ENCODE data around the gene RRAS. TPM values are rescaled to one million over a fixed set of nuclear protein-coding genes. Genes with fewer than 3 reads are reported as not detected.

The RRAS gene
- total and polyA plus RNA-seq, 2 of the 4 experiments (the other 2 are of a cell fraction): 50.2 to 241 TPM

DNA sequence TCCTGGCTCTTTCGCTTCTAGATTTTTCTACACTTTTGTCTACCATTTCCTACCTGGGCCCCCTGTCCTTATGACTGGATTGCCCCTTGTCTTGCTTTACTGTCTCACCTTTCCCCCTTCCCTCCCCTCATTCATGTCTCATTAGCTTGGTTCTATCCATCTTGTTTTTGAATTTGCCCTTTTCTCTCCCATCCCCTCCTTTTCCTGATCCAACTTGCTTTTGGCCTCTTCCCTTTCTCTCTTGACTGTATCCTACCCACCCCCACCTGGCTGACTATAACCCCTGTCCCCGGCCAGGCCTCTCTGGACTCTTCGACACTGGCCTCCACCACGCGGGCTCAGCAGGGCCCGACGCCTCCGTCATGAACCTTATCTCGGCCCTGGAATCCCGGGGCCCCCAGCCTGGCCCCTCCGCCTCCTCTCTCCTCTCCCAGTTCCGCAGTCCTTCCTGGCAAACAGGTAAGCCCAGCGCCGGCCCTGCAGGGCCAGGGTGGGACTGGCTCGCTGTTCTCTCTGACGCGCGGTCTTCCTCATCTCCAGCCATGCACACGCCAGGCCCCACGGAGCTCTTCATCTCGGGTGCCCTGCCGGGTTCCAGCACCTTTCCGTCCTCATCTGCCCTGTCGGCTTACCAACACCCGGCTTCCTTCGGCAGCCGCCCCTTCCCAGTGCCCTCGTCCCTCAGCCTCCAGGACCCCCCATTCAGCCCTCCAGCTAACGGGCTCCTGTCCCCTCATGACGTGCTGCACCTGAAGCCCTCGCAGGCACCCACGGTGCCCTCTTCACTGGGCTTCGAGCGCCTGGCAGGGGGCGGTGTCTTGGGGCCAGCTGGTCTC lies 45.6 kb downstream of the RRAS start:
- DNase-seq: no peak
- H4K5ac ChIP-seq (ENCODE audit: low read depth, low read length): no peak overlapping the region
- CTCF ChIA-PET: no interaction called here

More for the DNA sequence above, 45.6 kb downstream of the RRAS start:
- TF ChIP-seq SMC3 (IDR thresholded peaks at IDR 0.05; ENCODE audit: low read depth, low read length) (no peak), MAZ (IDR thresholded peaks at IDR 0.05; ENCODE audit: borderline replicate concordance, low read depth, low read length) (no peak), RAD21 (IDR thresholded peaks at IDR 0.05; ENCODE audit: low read length) (no peak), RFX5 (IDR thresholded peaks at IDR 0.05; ENCODE audit: low read depth, low read length) (no peak)
- TF ChIP-seq, protein P1, sequence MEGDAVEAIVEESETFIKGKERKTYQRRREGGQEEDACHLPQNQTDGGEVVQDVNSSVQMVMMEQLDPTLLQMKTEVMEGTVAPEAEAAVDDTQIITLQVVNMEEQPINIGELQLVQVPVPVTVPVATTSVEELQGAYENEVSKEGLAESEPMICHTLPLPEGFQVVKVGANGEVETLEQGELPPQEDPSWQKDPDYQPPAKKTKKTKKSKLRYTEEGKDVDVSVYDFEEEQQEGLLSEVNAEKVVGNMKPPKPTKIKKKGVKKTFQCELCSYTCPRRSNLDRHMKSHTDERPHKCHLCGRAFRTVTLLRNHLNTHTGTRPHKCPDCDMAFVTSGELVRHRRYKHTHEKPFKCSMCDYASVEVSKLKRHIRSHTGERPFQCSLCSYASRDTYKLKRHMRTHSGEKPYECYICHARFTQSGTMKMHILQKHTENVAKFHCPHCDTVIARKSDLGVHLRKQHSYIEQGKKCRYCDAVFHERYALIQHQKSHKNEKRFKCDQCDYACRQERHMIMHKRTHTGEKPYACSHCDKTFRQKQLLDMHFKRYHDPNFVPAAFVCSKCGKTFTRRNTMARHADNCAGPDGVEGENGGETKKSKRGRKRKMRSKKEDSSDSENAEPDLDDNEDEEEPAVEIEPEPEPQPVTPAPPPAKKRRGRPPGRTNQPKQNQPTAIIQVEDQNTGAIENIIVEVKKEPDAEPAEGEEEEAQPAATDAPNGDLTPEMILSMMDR (conservative IDR thresholded peaks at IDR 0.05; ENCODE audit: low read depth, low read length): no peak
- TF ChIP-seq, protein P2, sequence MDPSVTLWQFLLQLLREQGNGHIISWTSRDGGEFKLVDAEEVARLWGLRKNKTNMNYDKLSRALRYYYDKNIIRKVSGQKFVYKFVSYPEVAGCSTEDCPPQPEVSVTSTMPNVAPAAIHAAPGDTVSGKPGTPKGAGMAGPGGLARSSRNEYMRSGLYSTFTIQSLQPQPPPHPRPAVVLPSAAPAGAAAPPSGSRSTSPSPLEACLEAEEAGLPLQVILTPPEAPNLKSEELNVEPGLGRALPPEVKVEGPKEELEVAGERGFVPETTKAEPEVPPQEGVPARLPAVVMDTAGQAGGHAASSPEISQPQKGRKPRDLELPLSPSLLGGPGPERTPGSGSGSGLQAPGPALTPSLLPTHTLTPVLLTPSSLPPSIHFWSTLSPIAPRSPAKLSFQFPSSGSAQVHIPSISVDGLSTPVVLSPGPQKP (IDR thresholded peaks at IDR 0.05; ENCODE audit: borderline replicate concordance, low read depth, low read length): no peak
- no TSS peak for BruUV-seq (replicated peaks)
- ATAC-seq (ENCODE audit: low read depth): no peak
- no peak overlapping the region for H4K8ac ChIP-seq (ENCODE audit: low read depth in 2 of 2, low read length in 2 of 2)
- no peaks in the 10 kb centered on the region for H3K27me3 ChIP-seq (ENCODE audit: control insufficient read depth, insufficient read depth, low read length)
- H3K79me1 ChIP-seq (ENCODE audit: low read depth in 1 of 2, low read length in 2 of 2): peaks cover 12 to 38% of the 10 kb centered on the region in 2 experiments
- peaks cover 7% of the 10 kb centered on the region; the same call in 1 of the 2 replicates for H3K4me1 ChIP-seq (ENCODE audit: control insufficient read depth, insufficient read depth, low read length)
- H2AK9ac ChIP-seq (replicated peaks; ENCODE audit: low read depth, low read length, poor library complexity): no peak overlapping the region
- no peak overlapping the region for H3K18ac ChIP-seq (ENCODE audit: low read depth, low read length)
- no peak overlapping the region for H3K9ac ChIP-seq (ENCODE audit: low read depth, low read length)
- no peak overlapping the region for H4K91ac ChIP-seq (ENCODE audit: insufficient read depth, low read depth, low read length)
- H3K36me3 ChIP-seq (ENCODE audit: control insufficient read depth, insufficient read depth, low read length): peaks cover 40% of the 10 kb centered on the region
- peaks cover 39% of the 10 kb centered on the region for H4K20me1 ChIP-seq (ENCODE audit: insufficient read depth, low read length)
- H2BK20ac ChIP-seq (ENCODE audit: low read depth, low read length): no peak overlapping the region
- POLR2A ChIA-PET (ENCODE audit: unreplicated experiment): no interaction called here
- H3K27ac ChIP-seq (ENCODE audit: insufficient read depth, low read length): no peak overlapping the region
- dilution Hi-C loops (cut with HindIII; ENCODE audit: low sequenced_read_pairs, unreplicated experiment): no loop called here
- no peak overlapping the region for H2AK5ac ChIP-seq (ENCODE audit: low read depth, low read length)
- no peaks in the 10 kb centered on the region for H3K9me1 ChIP-seq (ENCODE audit: insufficient read depth, low read length)
- no peak overlapping the region for H3K4me3 ChIP-seq (ENCODE audit: insufficient read depth, low read depth, low read length)
- no peak overlapping the region for H2BK15ac ChIP-seq (ENCODE audit: low read depth, low read length)
- H3K23ac ChIP-seq (ENCODE audit: low read depth, low read length): no peak overlapping the region
- in situ Hi-C loops (cut with MboI; ENCODE audit: low sequenced_read_pairs): no loop called here
- H3K9me3 ChIP-seq (ENCODE audit: control insufficient read depth, insufficient read depth, low read length): no peaks in the 10 kb centered on the region
- intact Hi-C loops (cut with micrococcal nuclease): loop anchor here (5.0 kb wide), 1 partner anchor 83 kb away; the partner anchor contains the start of gene PRMT1
- H3K4me2 ChIP-seq (ENCODE audit: low read depth, low read length): no peak overlapping the region
- no peak overlapping the region for H2BK120ac ChIP-seq (ENCODE audit: low read depth, low read length)
- H3K14ac ChIP-seq (replicated peaks; ENCODE audit: low read depth, low read length): no peak overlapping the region
- WGBS, 2 experiments (ENCODE audit: extremely low coverage in 2 of 2, insufficient read length in 1 of 2): 96% methylated on average over 21 of the region's 35 CpGs; no CpG with 5 or more reads in 1 of the 2 experiments
- no peak overlapping the region for H3K4ac ChIP-seq (ENCODE audit: low read depth, low read length)
- no peak overlapping the region for H3K56ac ChIP-seq (ENCODE audit: extremely low read depth, insufficient read depth, low read length)
- no peak overlapping the region for H2BK5ac ChIP-seq (ENCODE audit: low read depth, low read length, poor library complexity, severe bottlenecking)
- H2AFZ ChIP-seq (replicated peaks; ENCODE audit: low read length, poor library complexity): no peak overlapping the region

Data from IMR-90 (cell line).